Measurements from ENCODE around the gene TTLL10.

DNA sequence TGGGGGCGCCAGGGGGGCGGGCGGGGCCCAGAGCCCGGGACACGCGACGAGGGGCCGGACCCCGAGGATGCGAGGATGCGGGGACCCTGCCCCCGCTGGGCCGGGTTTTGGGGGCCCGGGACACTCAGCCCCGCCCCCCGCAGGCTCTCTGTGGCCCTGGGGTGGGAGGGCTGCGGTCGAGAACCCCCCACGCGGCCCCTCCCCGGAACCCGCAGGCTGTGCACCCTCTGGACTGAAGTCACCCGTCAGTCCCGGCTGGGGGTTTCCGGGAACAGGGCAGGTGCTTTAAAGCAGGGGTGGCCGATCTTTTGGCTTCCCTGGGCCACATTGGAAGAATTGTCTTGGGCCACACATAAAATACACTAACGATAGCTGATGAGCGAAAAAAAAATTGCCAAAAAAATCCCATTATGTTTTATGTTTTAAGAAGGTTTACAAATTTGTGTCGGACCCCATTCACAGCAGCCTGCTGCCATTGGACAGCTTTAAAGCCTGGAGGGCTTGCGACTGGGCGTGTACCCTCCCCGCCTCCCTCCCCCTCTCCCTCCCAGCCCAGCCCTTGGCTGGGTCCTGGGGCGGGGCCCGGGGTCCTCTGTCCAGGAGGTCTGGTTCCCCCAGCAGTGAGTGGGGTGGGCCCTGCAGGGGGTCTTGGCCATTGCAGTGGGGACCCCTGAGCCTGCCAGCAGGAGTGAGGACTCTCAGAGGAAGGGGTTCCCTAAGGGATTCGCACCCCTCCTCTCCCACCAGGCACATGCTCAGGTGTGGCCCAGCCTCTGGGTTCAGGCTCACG is 36.2 kb upstream of the TTLL10 start:
- TF ChIP-seq, protein P1, sequence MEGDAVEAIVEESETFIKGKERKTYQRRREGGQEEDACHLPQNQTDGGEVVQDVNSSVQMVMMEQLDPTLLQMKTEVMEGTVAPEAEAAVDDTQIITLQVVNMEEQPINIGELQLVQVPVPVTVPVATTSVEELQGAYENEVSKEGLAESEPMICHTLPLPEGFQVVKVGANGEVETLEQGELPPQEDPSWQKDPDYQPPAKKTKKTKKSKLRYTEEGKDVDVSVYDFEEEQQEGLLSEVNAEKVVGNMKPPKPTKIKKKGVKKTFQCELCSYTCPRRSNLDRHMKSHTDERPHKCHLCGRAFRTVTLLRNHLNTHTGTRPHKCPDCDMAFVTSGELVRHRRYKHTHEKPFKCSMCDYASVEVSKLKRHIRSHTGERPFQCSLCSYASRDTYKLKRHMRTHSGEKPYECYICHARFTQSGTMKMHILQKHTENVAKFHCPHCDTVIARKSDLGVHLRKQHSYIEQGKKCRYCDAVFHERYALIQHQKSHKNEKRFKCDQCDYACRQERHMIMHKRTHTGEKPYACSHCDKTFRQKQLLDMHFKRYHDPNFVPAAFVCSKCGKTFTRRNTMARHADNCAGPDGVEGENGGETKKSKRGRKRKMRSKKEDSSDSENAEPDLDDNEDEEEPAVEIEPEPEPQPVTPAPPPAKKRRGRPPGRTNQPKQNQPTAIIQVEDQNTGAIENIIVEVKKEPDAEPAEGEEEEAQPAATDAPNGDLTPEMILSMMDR (conservative IDR thresholded peaks at IDR 0.05; ENCODE audit: low read depth, low read length) = no peak
- TF ChIP-seq CEBPB (IDR thresholded peaks at IDR 0.05; ENCODE audit: low read depth, low read length) (no peak), RFX5 (IDR thresholded peaks at IDR 0.05; ENCODE audit: low read depth, low read length) (no peak), POLR2A (IDR thresholded peaks at IDR 0.05; ENCODE audit: low read depth, low read length) (no peak), SMC3 (IDR thresholded peaks at IDR 0.05; ENCODE audit: low read depth, low read length) (no peak), MAFK (IDR thresholded peaks at IDR 0.05; ENCODE audit: low read depth, low read length) (no peak), CHD1 (IDR thresholded peaks at IDR 0.05; ENCODE audit: low read depth, low read length) (no peak), MAZ (IDR thresholded peaks at IDR 0.05; ENCODE audit: borderline replicate concordance, low read depth, low read length) (no peak), NFE2L2 (IDR thresholded peaks at IDR 0.05; ENCODE audit: low read depth, low read length) (no peak), RAD21 (IDR thresholded peaks at IDR 0.05; ENCODE audit: low read length) (no peak), MXI1 (IDR thresholded peaks at IDR 0.05; ENCODE audit: borderline replicate concordance, low read depth, low read length) (no peak), RCOR1 (IDR thresholded peaks at IDR 0.05; ENCODE audit: insufficient replicate concordance, low read length) (no peak)
- TF ChIP-seq, protein P2, sequence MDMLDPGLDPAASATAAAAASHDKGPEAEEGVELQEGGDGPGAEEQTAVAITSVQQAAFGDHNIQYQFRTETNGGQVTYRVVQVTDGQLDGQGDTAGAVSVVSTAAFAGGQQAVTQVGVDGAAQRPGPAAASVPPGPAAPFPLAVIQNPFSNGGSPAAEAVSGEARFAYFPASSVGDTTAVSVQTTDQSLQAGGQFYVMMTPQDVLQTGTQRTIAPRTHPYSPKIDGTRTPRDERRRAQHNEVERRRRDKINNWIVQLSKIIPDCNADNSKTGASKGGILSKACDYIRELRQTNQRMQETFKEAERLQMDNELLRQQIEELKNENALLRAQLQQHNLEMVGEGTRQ (IDR thresholded peaks at IDR 0.05; ENCODE audit: low read depth, low read length) = no peak
- TF ChIP-seq, protein P3, sequence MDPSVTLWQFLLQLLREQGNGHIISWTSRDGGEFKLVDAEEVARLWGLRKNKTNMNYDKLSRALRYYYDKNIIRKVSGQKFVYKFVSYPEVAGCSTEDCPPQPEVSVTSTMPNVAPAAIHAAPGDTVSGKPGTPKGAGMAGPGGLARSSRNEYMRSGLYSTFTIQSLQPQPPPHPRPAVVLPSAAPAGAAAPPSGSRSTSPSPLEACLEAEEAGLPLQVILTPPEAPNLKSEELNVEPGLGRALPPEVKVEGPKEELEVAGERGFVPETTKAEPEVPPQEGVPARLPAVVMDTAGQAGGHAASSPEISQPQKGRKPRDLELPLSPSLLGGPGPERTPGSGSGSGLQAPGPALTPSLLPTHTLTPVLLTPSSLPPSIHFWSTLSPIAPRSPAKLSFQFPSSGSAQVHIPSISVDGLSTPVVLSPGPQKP (IDR thresholded peaks at IDR 0.05; ENCODE audit: borderline replicate concordance, low read depth, low read length) = no peak
